Ishikawa (cell line): ENCODE results near the gene IPCEF1.

Source experiments
- CEBPB ChIP-seq: IDR thresholded peaks from 2 replicates; pipeline ENCODE4 v1.6.1; 2012
- CREB1 ChIP-seq: IDR thresholded peaks from 2 replicates; pipeline ENCODE4 v1.6.1; 2012; ENCODE audit warnings: low read depth
- EGR1 ChIP-seq: IDR thresholded peaks from 2 replicates; pipeline ENCODE4 v1.6.1; 2012
- EP300 ChIP-seq: IDR thresholded peaks from 2 replicates; pipeline ENCODE4 v1.6.1; 2012; ENCODE audit warnings: borderline replicate concordance
- FOXM1 ChIP-seq: IDR thresholded peaks from 2 replicates; pipeline ENCODE4 v1.6.1; 2012; ENCODE audit warnings: low read depth, borderline replicate concordance
- NFIC ChIP-seq: IDR thresholded peaks from 2 replicates; pipeline ENCODE4 v1.6.1; 2012
- RAD21 ChIP-seq: IDR thresholded peaks from 2 replicates; pipeline ENCODE4 v1.6.1; 2012; ENCODE audit warnings: low read depth
- TAF1 ChIP-seq: IDR thresholded peaks from 2 replicates; pipeline ENCODE4 v1.6.1; 2012; ENCODE audit warnings: low read depth, mild to moderate bottlenecking
- TCF12 ChIP-seq: IDR thresholded peaks from 2 replicates; pipeline ENCODE4 v1.6.1; 2012; ENCODE audit warnings: low read depth
- TEAD4 ChIP-seq: IDR thresholded peaks from 2 replicates; pipeline ENCODE4 v1.6.1; 2012
- YY1 ChIP-seq: IDR thresholded peaks from 2 replicates; pipeline ENCODE4 v1.6.1; 2012; ENCODE audit warnings: low read depth
- ZBTB7A ChIP-seq: IDR thresholded peaks from 2 replicates; pipeline ENCODE4 v1.6.1; 2012; ENCODE audit warnings: low read depth
- TF ChIP-seq, protein P1 (sequence below): IDR thresholded peaks from 2 replicates; pipeline ENCODE4 v1.6.1; 2012
- TF ChIP-seq, protein P2 (sequence below): IDR thresholded peaks from 2 replicates; pipeline ENCODE4 v1.6.1; 2012
- TF ChIP-seq, protein P3 (sequence below): IDR thresholded peaks from 2 replicates; pipeline ENCODE4 v1.6.1; 2012; ENCODE audit warnings: low read depth, mild to moderate bottlenecking

The IPCEF1 gene

DNA sequence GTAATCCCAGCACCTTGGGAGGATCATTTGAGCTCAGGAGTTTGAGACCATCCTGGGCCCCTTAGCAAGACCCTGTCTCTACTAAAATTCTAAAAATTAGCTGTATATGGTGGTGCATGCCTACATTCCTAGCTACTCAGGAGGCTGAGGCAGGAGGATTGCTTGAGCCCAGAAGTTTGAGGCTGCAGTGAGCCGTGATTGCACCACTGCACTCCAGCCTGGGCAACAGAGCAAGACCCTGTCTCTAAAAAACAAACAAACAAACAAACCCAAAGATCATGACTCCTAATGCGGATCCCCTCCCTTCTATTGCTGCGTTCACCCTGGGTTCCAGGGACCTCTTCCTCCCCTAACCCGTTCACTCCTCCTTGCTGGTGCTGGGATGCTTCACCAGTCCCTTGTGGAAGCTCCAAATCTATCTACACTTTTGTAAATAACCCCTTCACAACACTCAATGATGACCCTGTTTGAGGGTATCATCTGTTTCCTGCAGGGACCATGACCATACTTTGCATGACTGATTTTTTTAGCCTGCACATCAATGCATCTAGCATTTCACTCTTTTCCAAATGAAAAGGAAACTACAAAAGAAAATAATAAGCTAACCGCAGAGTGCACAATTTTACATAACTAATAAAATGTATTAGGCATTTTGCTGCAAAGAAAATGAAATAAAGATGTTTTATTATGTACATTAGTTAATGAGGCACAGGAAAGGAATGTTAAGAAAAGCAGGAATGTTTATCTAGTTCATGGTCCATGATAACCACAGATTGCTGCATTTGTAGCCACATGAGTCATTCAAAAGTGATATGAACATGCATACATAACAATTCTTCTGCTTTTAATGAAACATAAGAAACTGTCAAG lies 30.5 kb upstream of the IPCEF1 start:
- no peak for TF ChIP-seq TCF12
- peak; percentile 57; the same call in 1 of the 2 replicates for TF ChIP-seq TEAD4
- no peak for TF ChIP-seq TAF1
- TF ChIP-seq, protein P1, sequence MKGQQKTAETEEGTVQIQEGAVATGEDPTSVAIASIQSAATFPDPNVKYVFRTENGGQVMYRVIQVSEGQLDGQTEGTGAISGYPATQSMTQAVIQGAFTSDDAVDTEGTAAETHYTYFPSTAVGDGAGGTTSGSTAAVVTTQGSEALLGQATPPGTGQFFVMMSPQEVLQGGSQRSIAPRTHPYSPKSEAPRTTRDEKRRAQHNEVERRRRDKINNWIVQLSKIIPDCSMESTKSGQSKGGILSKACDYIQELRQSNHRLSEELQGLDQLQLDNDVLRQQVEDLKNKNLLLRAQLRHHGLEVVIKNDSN: no peak
- TF ChIP-seq CREB1: no peak

DNA sequence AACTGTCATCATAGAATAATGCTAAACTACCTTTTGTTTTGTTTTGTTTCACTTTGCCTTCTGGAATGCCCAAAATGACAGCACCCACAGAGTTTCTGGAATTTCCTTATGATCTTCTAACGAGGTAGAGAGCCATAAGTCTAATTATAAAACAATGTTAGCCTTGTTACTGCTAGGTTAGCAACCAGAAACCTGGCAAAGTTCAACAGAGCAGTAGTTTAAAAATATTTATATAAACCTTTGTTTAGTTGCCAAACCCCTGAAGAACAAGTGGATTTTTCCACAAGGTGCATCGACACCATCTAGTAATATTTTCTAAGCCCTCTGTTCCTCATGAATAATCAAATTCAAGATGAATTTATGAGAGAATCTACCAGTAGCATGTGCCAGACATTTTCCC lies 27.6 kb upstream of the IPCEF1 start:
- TF ChIP-seq TAF1: no peak
- no peak for TF ChIP-seq TCF12
- no peak for TF ChIP-seq ZBTB7A
- no peak for TF ChIP-seq CEBPB
- TF ChIP-seq TEAD4: no peak
- TF ChIP-seq, protein P2, sequence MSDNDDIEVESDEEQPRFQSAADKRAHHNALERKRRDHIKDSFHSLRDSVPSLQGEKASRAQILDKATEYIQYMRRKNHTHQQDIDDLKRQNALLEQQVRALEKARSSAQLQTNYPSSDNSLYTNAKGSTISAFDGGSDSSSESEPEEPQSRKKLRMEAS: no peak
- TF ChIP-seq EGR1: no peak
- TF ChIP-seq, protein P3, sequence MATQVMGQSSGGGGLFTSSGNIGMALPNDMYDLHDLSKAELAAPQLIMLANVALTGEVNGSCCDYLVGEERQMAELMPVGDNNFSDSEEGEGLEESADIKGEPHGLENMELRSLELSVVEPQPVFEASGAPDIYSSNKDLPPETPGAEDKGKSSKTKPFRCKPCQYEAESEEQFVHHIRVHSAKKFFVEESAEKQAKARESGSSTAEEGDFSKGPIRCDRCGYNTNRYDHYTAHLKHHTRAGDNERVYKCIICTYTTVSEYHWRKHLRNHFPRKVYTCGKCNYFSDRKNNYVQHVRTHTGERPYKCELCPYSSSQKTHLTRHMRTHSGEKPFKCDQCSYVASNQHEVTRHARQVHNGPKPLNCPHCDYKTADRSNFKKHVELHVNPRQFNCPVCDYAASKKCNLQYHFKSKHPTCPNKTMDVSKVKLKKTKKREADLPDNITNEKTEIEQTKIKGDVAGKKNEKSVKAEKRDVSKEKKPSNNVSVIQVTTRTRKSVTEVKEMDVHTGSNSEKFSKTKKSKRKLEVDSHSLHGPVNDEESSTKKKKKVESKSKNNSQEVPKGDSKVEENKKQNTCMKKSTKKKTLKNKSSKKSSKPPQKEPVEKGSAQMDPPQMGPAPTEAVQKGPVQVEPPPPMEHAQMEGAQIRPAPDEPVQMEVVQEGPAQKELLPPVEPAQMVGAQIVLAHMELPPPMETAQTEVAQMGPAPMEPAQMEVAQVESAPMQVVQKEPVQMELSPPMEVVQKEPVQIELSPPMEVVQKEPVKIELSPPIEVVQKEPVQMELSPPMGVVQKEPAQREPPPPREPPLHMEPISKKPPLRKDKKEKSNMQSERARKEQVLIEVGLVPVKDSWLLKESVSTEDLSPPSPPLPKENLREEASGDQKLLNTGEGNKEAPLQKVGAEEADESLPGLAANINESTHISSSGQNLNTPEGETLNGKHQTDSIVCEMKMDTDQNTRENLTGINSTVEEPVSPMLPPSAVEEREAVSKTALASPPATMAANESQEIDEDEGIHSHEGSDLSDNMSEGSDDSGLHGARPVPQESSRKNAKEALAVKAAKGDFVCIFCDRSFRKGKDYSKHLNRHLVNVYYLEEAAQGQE: no peak
- TF ChIP-seq, protein P1: no peak
- TF ChIP-seq FOXM1: no peak
- TF ChIP-seq CREB1: no peak
- no peak for TF ChIP-seq EP300
- TF ChIP-seq RAD21: no peak
- TF ChIP-seq YY1: no peak
- no peak for TF ChIP-seq NFIC

DNA sequence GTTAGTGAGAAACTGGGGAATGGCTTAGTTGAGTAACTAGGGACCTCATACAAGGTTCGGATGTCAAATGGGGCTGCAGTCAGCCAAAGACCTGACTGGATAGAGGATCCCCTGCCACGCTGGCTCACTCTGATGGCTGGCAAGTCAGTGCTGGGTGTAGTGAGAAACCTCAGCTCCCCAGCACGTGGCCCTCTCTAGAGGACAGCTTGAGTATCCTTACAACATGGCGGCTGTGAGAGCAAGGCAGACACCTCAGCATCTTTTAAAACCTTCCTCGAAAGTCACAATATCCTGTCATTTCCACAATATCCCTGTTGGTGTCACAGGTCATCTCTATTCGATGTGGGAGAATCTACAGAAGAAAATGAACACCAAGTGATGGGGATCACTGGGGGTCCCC lies 26.7 kb upstream of the IPCEF1 start:
- TF ChIP-seq ZBTB7A: no peak
- TF ChIP-seq TAF1: no peak
- TF ChIP-seq CEBPB: no peak
- no peak for TF ChIP-seq TEAD4
- no peak for TF ChIP-seq CREB1
- TF ChIP-seq EGR1: no peak

DNA sequence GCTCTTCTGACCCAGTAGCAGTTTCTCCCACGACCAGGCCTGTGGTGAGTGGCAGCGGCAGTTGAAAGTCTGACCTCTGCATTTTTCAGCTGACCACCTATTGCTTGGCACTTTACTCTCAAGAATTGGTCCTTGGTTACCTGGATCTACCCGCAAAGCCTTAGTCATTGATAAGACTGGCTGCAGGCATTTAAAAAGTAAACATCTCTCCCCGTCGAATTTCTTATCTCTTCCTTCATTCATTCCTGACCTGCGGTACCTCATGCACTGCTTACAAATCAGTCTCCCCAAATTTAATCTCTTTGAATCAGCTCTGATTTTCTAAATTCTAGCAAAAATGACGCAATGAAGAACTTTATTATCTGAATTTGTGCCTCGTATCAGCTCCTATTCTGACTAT lies 26.1 kb upstream of the IPCEF1 start:
- TF ChIP-seq ZBTB7A: no peak
- TF ChIP-seq EP300: no peak
- TF ChIP-seq CREB1: no peak
- TF ChIP-seq RAD21: no peak
- TF ChIP-seq TEAD4: no peak
- TF ChIP-seq TAF1: no peak
- TF ChIP-seq, protein P3: no peak
- TF ChIP-seq, protein P2: no peak
- no peak for TF ChIP-seq FOXM1
- no peak for TF ChIP-seq NFIC
- no peak for TF ChIP-seq TCF12
- no peak for TF ChIP-seq EGR1
- TF ChIP-seq YY1: no peak
- TF ChIP-seq, protein P1: no peak

DNA sequence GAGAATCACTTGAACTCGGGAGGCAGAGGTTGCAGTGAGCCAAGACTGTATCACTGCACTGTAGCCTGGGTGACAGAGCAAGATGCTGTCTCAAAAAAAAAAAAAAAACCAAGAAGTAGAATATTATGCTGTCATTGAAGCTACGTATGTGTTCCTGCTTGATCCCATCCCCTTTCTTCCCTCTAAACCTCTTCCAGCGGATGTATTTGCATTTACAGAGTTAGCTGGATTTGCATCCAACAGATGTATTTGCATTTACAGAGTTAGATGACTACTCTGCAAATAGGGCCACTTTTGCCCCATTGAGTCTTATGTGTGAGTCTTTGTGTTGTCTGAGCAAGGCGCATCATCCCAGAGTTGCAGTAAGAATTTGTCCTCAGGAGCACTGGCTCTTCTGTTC lies 24.9 kb upstream of the IPCEF1 start:
- TF ChIP-seq EP300 (no peak), NFIC (no peak), YY1 (no peak), EGR1 (no peak), CREB1 (no peak), RAD21 (no peak), ZBTB7A (no peak), TEAD4 (no peak), FOXM1 (no peak), CEBPB (no peak), TCF12 (no peak), TAF1 (no peak)
- TF ChIP-seq, protein P2: no peak
- TF ChIP-seq, protein P1: no peak
- TF ChIP-seq, protein P3: no peak
